GM18526 (cell line): Measurements from ENCODE around the gene PRDX5.
A peak's percentile ranks its signal among the peaks of the same experiment; 100 is the strongest.

Experiments
- POLR2A ChIP-seq: IDR thresholded peaks from 3 replicates; pipeline ENCODE4 v1.6.1; 2011; ENCODE audit not compliant: insufficient read length; ENCODE audit errors: extremely low read depth

The PRDX5 gene

DNA sequence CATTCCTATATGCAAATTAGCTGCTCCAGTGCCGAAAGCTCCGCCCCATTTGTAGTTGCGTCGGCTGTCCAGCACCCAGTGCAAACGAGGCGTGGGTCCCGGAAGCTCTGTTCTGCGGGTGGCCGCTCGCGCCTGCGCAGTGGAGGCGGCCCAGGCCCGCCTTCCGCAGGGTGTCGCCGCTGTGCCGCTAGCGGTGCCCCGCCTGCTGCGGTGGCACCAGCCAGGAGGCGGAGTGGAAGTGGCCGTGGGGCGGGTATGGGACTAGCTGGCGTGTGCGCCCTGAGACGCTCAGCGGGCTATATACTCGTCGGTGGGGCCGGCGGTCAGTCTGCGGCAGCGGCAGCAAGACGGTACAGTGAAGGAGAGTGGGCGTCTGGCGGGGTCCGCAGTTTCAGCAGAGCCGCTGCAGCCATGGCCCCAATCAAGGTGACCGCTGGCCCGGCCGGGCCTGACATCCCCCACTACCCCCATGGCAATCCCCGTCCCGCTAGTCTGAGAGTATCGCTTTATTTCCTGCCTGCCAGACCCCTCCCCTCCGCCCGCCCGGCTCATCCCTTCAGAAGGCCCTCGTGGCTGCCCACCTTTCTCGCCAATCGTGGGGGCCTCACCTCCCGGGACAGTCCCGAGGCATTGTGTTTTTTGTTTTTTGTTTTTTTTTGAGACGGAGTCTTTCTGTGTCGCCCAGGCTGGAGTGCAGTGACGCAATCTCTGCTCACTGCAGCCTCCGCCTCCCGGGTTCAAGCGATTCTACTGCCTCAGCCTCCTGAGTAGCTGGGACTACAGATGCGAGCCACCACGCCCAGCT is at the start of gene PRDX5:
TSS of gene PRDX5 (plus strand) at position 161 of the 805 bp plus-strand sequence. CDS start at position 256, 95 bp downstream.
- peak; percentile 70 for TF ChIP-seq POLR2A

DNA sequence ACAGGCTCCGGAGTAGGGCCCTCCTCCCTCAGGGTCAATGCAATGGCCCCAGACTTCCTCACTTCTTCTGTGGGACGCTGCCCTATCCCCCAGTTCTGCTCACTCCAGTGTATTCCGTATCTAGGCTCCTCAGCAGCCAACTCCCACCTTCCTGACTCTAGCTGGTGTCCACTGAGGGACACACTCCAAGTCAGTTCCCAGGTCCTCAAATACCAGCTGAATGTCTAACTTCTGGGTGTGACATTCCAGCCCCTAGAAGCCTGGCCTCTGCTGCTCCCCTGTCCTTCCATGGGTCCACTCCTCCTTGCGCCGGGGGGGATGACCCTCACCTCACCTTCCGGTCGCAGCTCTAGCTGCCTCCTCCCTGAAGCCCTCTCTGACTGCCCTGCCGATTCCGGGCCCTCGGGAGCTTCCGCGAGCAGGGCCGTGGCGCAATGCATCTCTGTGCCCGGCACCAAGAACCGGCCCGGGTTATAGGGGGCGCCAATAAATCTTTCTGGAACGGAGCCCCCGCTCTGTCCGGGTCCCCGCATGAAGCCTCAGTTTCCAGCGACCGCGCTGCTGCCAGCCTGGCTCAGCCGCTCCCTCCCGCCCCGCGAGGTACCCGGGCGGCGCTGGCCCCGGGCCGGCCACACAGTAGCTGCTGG is 48.9 kb upstream of the PRDX5 start:
- TF ChIP-seq POLR2A: no peak

DNA sequence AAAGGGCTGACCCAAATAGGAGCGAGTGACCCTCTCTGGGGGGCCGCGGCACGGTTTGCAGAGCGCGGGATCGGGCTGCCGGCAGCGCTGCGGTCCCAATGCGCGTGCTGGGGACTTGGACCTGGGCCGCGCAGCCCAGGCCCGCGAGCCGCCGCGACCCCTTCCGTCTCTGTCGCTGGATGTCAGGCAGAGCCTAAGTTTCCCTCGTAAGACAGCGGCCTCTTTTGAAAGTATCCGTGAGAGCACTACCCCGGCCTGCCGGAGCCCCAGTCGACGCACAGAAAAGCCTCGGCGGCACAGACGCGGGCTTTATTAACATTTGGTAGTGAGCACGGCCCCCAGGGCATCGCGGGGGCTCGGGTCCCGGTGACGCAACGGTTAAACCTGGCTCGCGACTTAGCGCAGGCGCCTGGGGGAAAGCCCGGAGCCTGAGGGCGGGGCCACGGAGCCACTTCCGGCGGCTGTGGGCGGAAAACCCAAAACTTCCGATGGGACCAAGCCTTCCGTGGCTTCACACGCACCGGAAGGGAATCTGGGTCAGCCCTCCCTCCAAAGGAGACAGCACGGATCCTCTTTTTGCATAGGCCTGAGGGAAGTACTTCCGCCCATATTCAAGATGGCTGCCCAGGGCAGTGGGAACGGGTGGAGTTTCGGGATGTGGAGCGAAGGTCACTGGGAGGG is 48.2 kb upstream of the PRDX5 start:
- TF ChIP-seq POLR2A: peak; percentile 67

DNA sequence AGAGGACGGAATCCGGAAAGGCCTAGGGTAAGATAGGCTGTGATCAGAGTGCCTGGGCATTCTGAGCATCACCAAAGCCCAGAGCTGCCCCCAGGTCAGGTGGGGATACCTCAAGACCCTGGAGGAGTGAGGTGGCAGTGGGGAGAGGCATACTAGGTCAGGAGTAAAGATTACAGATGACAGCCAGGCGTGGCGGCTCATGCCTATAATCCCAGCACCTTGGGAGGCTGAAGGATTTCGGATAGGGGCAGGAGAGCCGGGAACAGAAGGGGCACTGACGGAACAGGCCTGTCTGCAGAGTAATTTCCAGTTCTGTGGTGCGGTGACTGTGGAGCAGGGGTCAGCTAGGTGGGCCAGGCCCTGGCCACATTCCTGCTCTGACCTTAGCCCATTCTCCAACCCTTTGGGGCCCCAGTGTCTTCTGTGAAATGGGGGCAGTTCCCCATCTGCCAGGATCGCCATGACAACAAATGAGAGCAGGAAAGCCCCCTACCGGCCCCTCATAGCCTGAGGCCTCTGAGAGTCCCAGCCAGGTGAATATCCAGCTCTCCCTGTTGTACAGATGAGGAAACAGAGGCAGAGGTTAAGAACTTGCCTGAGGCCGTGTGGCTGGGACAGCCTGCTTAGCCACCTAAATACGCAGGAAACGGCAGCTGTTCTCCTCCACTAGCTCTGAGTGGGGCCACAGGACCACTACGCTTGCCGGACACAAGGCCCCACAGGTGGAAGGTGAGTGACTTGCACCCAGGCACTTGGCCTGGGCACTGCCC is 42.7 kb upstream of the PRDX5 start:
- TF ChIP-seq POLR2A: no peak

DNA sequence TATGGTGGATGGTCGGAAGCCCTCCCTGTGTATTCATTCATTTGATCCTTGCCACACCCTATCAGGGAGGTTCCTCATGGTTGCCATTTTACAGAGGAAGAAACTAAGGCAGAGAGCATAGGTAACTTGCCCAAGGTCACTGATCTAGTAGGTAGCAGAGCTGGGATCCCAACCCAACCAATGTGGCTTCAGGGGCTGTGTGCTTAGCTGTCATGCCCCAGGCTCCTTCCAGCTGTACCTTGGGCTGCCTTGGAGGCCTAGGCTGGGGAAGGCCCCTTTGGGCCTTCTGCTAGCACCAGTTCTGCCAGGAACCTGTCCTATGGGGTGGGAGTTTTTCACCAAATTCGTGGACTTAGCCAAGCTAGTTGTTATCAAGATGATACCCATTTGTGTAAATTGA is 42.1 kb upstream of the PRDX5 start:
- TF ChIP-seq POLR2A: no peak

DNA sequence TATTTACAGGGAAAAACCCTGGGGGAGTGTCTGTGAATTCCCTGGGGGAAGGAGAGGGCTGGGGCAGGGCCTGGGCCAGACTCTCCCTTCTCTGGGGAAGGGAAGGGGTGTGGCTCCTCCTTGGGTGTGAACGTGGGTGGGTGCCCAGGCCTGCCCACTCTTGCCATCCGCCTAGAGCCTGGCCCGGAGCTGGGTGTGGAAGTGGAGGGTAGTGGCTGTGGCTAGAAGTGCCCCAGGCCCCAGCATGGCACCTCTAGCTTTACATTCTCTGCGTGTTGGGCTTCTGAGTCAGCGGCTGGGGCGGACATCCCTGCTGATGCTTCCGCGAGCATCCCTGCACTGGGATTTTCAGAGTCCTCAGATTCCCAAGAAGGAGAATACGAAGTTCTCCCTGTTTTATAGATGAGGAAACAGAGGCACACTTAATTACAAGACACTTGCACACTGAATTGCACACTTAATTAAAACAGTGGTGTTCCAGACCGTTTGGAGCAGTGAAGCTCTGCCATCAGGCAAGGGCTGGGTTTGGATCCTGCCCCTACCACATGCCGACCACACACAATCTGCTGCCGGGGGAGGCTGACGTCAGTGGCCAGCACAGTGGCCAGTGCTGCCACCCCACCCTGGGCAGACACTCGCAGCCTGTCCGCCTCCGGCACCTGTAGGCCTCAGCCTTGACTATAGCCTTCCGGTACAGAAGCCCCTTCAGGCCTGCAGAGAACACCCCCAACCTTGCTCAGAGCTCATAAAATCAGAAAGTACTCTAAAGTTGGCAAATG is 41.1 kb upstream of the PRDX5 start:
- TF ChIP-seq POLR2A: no peak

DNA sequence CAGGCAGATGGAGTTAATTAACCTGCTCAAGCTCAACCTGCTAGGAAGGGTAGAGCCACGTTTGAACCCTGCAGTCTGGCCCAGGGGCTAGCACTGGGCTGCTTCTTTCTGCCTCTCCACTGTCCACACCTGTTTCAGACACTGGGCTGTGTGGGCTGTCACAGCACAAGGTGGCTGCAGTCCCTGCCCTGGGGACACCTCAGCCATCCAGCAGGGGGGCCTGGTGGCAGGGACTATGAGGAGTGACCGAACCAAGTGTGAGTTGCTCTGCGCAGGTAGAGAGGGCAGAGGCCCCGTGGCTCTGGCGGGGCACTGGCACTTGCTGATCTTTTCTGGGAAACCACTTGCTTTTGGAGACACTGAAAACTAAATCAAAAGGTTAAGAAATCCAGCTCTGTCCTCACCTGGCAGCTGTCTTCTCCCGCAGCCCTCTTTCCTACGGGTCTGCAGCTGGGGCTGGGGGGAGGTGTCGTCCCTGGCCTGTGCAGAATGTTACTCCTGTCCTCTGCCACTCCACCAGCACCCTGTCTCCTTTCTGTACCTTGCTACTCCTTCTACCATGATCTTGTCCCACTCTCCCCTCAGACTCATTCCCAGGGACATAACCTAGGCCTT is 39.2 kb upstream of the PRDX5 start:
- no peak for TF ChIP-seq POLR2A

DNA sequence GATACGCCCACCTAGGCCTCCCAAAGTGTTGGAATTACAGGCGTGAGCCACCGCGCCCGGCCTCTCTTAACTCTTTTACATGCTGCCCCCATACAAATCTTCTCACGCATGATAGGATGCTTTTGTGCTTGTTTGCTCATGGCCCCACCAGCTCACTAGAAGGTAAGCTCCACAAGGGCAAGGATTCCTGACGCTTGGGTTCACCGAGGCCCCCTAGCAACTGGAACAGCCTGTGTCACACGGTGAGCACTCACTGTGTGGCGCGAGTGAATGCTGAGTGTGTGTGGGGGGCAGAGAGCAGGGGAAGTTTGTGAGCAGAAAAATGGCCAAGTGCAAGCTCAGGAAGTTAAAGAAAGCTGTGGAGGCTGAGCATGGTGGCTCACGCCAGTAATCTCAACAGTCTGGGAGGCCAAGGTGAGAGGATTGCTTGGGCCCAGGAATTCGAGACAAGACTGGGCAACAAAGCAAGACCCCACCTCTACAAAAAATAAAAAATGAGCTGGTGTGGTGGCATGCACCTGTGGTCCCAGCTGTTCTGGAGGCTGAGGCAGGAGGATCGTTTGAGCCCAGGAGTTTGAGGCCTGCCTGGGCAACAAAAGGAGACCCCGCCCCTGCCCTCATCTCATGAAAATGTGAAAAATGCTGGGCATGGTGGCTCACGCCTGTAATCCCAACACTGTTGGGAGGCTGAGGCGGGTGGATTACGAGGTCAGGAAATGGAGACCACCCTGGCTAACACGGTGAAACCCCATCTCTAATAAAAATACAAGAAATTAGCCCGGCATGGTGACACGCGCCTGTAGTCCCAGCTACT is 35.8 kb upstream of the PRDX5 start:
- TF ChIP-seq POLR2A: no peak

DNA sequence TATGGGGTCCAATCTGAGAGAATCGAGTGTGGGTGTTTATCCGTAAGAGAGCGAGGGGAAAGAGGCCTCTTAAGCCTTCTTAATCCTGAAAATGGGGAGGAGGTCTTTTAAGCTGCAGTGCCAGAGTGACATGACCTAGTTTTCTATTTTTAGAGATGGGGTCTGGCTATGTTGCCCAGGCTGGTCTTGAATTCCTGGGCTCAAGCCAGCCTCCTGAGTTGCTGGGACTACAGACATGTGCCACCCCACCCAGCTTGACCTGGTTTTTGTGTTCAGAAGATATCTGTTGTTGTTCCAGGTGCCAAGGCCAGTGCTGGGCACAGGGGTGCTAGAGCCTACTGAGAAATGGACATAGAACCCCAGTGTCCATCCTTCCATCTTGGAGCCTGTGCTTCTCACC is 34.8 kb upstream of the PRDX5 start:
- TF ChIP-seq POLR2A: no peak

DNA sequence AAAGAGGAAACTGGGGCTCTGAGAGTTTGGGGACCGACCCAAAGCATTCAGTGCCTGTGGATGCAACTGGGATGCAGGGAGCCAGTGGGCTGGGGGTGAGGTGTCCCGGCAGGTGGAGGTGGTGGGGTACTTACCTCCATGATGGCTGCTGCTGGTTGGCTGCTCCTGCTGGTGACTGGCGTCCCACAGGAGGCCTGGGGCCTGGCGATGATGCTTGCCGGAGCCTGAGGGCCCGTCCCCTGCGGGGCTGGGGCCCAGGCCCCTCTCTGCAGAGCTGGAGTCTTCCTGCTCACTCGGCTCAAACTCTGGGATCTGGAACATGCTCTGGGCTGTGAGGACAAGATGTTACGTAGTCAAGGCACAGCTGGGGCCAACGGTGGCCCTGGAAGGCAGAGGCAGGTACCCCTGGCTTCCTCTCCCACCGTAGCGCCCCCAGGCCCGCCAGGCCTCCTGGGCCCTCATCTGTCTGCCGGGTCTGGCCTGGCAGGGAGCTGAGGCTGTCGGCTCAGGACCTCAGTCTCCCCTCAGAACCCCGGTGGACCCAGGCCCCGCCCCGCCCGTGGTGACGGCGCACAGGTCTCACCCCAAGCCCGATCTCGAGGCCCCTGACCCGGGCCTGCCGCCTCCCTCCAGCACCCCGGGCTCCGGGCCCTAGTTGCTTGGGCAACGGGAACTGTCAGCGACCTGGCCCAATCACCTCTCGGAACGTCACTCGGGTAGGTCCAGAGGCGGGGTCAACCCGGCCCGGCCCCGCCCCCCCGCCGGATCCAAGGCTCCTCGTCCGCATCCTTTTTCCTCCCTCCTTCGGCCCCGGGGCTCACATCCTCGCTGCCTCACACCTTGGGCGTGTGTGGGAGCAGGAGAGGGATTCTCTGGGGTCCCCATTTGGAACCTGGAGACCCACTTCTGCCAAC is 33.6 kb upstream of the PRDX5 start, which contains the start of gene BAD:
TSS of gene BAD (minus strand) at position 618 of the 914 bp plus-strand sequence. CDS start at position 321, 297 bp downstream.
- peak; percentile 59 for TF ChIP-seq POLR2A

DNA sequence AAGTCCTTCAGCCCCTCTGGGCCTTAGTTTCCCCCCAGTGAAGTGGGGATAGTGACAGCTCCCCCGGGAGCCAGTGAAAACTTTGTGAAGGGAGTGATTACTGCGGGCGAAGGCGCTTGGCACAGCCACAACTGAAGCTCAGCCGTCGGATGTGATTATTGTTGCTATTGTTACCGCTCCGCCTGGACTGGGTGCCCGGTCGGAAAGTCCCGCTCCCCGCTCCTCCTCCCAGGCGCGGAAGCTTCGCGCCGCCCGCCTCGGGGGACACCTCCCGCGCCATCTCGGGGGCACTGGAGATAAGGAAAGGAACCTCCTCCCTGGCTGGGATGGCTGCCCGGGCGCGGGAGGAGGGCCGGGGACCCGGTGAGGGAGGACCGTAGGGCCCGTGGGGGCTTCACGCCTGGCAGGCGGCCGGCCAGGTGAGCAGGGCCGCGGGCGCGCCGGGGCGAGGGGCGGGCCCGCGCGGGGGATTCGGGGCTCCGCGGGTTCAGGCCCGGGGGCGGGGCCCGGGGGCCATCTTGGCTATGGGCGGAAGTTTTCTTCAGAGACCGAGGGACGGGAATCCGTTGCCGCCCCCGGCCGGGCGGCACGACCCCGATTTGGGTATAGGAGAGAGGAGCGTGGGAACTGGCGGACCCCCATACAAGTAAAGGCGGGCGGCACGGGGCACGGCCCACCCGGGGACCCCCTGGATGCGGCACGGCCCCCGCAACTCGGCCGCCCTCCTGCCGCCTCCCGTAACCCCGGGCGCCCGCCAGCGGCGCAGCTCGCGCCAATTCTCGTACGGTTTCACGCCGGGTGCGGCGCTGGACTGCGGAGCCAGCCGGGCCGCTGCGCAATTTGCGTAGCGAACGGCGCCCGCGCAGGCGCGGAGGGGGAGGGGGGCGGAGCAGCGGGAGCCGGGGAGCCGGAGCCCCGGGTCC is 32.7 kb upstream of the PRDX5 start, which contains the start of gene GPR137:
TSS of gene GPR137 (plus strand) at position 887 of the 923 bp plus-strand sequence. CDS start 677 bp downstream, outside the sequence.
- peak; percentile 11 for TF ChIP-seq POLR2A
